IMR-90 (cell line): ENCODE measurements around the gene KCNK4.

Experiments
- CTCF ChIP-seq: conservative IDR thresholded peaks from 2 replicates; pipeline ENCODE4 v1.5.1; 2012; ENCODE audit warnings: mild to moderate bottlenecking, low read depth, low read length, improper control_type of control experiment
- MAFK ChIP-seq: IDR thresholded peaks from 2 replicates; pipeline ENCODE4 v1.6.1; 2012; ENCODE audit warnings: low read depth, low read length, improper control_type of control experiment

- TF ChIP-seq CTCF (no peak), MAFK (no peak)
These were observed 46.1 kb upstream of the KCNK4 start for GRCh38 chr11:64244966-64245365.
